Natural killer cell (primary cell): ENCODE data around the gene TGM2. TPM values are rescaled to one million over a fixed set of nuclear protein-coding genes. Genes with fewer than 3 reads are reported as not detected.

ENCODE experiments used
- ATAC-seq, 3 donors: fragments of 150-1000 bp in 2 of 3; fragments of 200-7000 bp in 1 of 3; cut with Tn5 transposase; 1 replicate in 1 of 3; 2 replicates in 2 of 3; pipeline ENCODE4 v1.10.0; 2021; ENCODE audit warnings: mild to moderate bottlenecking in 2 of 3, moderate library complexity in 2 of 3
- DNase-seq, 2 donors: peaks; one replicate each; pipeline versions ENCODE4 v3.0.0 to v3.0.0-alpha.2; 2013 to 2021; ENCODE audit warnings: mixed read lengths in 1 of 2
- H3K27ac ChIP-seq: one replicate; pipeline ENCODE4 v1.5.1; 2013; ENCODE audit warnings: mild to moderate bottlenecking, low read length
- H3K27me3 ChIP-seq: one replicate; pipeline ENCODE4 v1.6.1; 2013; ENCODE audit warnings: low read length; ENCODE audit not compliant: control insufficient read depth, insufficient read depth
- H3K36me3 ChIP-seq: one replicate; pipeline ENCODE4 v1.6.1; 2013; ENCODE audit warnings: low read length; ENCODE audit not compliant: control insufficient read depth, insufficient read depth
- H3K4me1 ChIP-seq: one replicate; pipeline ENCODE4 v1.6.1; 2013; ENCODE audit warnings: low read length; ENCODE audit not compliant: control insufficient read depth, insufficient read depth
- H3K4me3 ChIP-seq: one replicate; pipeline ENCODE4 v1.5.1; 2013; ENCODE audit warnings: low read length
- H3K9me3 ChIP-seq: one replicate; pipeline ENCODE4 v1.6.1; 2013; ENCODE audit warnings: low read length; ENCODE audit not compliant: control insufficient read depth, insufficient read depth
- H3K27ac Mint-ChIP-seq, 2 donors: one replicate each; pipeline ENCODE4 v1.8.0; 2022; ENCODE audit warnings: mild to moderate bottlenecking in 2 of 2, mixed read lengths in 2 of 2, moderate library complexity in 1 of 2
- H3K27me3 Mint-ChIP-seq, 2 donors: one replicate each; pipeline ENCODE4 v1.8.0; 2022; ENCODE audit warnings: low read depth in 2 of 2, mixed read lengths in 2 of 2
- H3K36me3 Mint-ChIP-seq: one replicate; pipeline ENCODE4 v1.8.0; 2022; ENCODE audit warnings: mixed read lengths
- H3K4me1 Mint-ChIP-seq, 2 donors: one replicate each; pipeline ENCODE4 v1.8.0; 2022; ENCODE audit warnings: mixed read lengths in 2 of 2
- H3K4me3 Mint-ChIP-seq: one replicate; pipeline ENCODE4 v1.8.0; 2022; ENCODE audit warnings: mild to moderate bottlenecking, moderate library complexity, mixed read lengths
- H3K9me3 Mint-ChIP-seq, 2 donors: one replicate each; pipeline ENCODE4 v1.8.0; 2022; ENCODE audit warnings: mixed read lengths in 2 of 2
- WGBS: methylation state at CpG from one replicate; pipeline ENCODE4 v1.1.7; 2013; ENCODE audit warnings: missing lambda C conversion rate; ENCODE audit not compliant: insufficient coverage; 5-methylcytosine and 5-hydroxymethylcytosine counted together
- intact Hi-C: fragments of 100-400 bp; cut with micrococcal nuclease; formaldehyde crosslinking; loops from one replicate; pipeline ENCODE4 v1.14.2; 2022
- total RNA-seq, 4 donors: library from RNA; stranded (reverse); fragments of 120-200 nt in 1 of 4; gene quantifications; one replicate each; pipeline versions ENCODE4 v1.2.3 to v1.2.4, GENCODE V29; 2013 to 2022
- TF ChIP-seq, protein P1 (sequence below): fragments of 200-600 bp; IDR thresholded peaks from one replicate; pipeline ENCODE4 v1.8.0; 2022; ENCODE audit warnings: antibody characterized with exemption

TGM2 gene
- total RNA-seq, 3 donors from 2014 or later (not counting 1 experiment from before 2014, with no cell fraction given) = 0.33 TPM; not detected in 1

DNA sequence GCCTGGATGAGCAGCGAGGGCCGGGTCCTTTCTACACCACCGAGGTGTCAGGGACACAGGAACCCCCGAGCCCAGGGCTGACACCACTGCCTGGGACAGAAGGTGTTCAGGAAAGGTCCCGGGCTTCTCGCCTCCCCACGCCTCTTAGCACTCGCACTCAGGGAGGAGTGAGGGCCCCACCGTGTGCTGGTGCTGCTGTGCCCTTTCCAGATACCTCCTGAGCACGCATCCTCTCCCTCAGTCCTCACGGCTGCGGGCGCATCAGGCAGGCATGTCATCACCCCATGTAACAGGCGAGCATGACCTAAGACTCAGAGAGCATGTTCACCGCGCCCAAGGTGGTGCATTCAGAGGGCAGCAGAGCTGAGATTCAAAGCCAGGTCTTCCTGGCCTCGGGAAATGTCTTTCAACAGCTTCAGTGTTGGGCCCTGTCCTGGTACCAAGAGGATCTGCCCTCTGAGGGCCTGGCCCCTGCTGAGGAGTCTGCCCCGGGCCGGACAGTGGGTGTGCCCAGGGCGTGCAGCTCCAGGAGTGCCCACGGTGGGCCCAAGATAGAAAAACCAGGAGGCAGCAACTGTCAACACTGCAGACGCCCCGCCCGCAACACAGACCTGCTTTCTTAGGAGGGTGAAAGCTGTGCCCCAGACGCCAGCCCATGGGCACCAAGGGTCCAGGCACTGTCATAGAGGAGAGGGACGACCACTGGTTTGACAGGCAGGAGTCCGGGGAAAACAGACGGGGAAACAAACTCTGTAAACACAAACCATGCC is 29.2 kb downstream of the TGM2 start:
- intact Hi-C loops = no loop called here
- H3K36me3 ChIP-seq = no peaks in the 10 kb centered on the region
- Mint-ChIP-seq H3K9me3 (no peaks in the 10 kb centered on the region), H3K4me1 (peaks cover 0 to 6% of the 10 kb centered on the region in 2 donors), H3K27me3 (no peaks in the 10 kb centered on the region), H3K4me3 (no peak overlapping the region), H3K36me3 (no peaks in the 10 kb centered on the region), H3K27ac (no peak overlapping the region)
- TF ChIP-seq, protein P1, sequence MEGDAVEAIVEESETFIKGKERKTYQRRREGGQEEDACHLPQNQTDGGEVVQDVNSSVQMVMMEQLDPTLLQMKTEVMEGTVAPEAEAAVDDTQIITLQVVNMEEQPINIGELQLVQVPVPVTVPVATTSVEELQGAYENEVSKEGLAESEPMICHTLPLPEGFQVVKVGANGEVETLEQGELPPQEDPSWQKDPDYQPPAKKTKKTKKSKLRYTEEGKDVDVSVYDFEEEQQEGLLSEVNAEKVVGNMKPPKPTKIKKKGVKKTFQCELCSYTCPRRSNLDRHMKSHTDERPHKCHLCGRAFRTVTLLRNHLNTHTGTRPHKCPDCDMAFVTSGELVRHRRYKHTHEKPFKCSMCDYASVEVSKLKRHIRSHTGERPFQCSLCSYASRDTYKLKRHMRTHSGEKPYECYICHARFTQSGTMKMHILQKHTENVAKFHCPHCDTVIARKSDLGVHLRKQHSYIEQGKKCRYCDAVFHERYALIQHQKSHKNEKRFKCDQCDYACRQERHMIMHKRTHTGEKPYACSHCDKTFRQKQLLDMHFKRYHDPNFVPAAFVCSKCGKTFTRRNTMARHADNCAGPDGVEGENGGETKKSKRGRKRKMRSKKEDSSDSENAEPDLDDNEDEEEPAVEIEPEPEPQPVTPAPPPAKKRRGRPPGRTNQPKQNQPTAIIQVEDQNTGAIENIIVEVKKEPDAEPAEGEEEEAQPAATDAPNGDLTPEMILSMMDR = no peak
- no peaks in the 10 kb centered on the region for H3K9me3 ChIP-seq
- no peaks in the 10 kb centered on the region for H3K27me3 ChIP-seq
- no peak overlapping the region for H3K27ac ChIP-seq
- 91% methylated on average over 28 of the region's 28 CpGs for WGBS
- DNase-seq = no peak
- ATAC-seq = no peak
- no peak overlapping the region for H3K4me3 ChIP-seq
- peaks cover 12% of the 10 kb centered on the region for H3K4me1 ChIP-seq

GRCh38 chr20:38135271-38135650 is 29.8 kb downstream of the TGM2 start:
- Mint-ChIP-seq H3K36me3 (no peaks in the 10 kb centered on the region), H3K4me3 (no peak overlapping the region), H3K27me3 (no peaks in the 10 kb centered on the region), H3K4me1 (peaks cover 0 to 6% of the 10 kb centered on the region in 2 donors), H3K9me3 (no peaks in the 10 kb centered on the region), H3K27ac (no peak overlapping the region)
- Histone ChIP-seq H3K9me3 (no peaks in the 10 kb centered on the region), H3K4me3 (no peak overlapping the region), H3K4me1 (peaks cover 12% of the 10 kb centered on the region), H3K27ac (no peak overlapping the region), H3K36me3 (no peaks in the 10 kb centered on the region), H3K27me3 (no peaks in the 10 kb centered on the region)
- TF ChIP-seq, protein P1 = no peak
- DNase-seq (no peak), ATAC-seq (no peak)
- intact Hi-C loops = no loop called here
- 82% methylated on average over 7 of the region's 7 CpGs for WGBS

GRCh38 chr20:38134427-38135270 is 30.4 kb downstream of the TGM2 start:
- TF ChIP-seq, protein P1 = no peak
- Histone ChIP-seq H3K4me1 (peaks cover 12% of the 10 kb centered on the region), H3K36me3 (no peaks in the 10 kb centered on the region), H3K27me3 (no peaks in the 10 kb centered on the region), H3K27ac (no peak overlapping the region), H3K4me3 (no peak overlapping the region), H3K9me3 (no peaks in the 10 kb centered on the region)
- no peaks in the 10 kb centered on the region for H3K9me3 Mint-ChIP-seq
- DNase-seq (peak in 1 of 2 donors; percentile 7), ATAC-seq (peak in 2 of 3 donors; percentile 38 to 60)
- H3K27me3 Mint-ChIP-seq = no peaks in the 10 kb centered on the region
- peaks cover 0 to 6% of the 10 kb centered on the region in 2 donors for H3K4me1 Mint-ChIP-seq
- H3K4me3 Mint-ChIP-seq = no peak overlapping the region
- H3K27ac Mint-ChIP-seq = no peak overlapping the region
- H3K36me3 Mint-ChIP-seq = no peaks in the 10 kb centered on the region
- 38% methylated on average over 9 of the region's 9 CpGs for WGBS
- intact Hi-C loops = no loop called here
